SK-N-MC (cell line): ENCODE results near the gene SYN1.

Experiments used
- EZH2 ChIP-seq: fragments of 200-600 bp; sonication (generic); IDR thresholded peaks from one replicate; pipeline ENCODE4 v1.6.1; 2017; ENCODE audit warnings: antibody characterized with exemption
- POLR2AphosphoS5 ChIP-seq: IDR thresholded peaks from 2 replicates; pipeline ENCODE4 v1.6.1; 2012; ENCODE audit warnings: mild to moderate bottlenecking, low read depth, low read length, borderline replicate concordance

DNA sequence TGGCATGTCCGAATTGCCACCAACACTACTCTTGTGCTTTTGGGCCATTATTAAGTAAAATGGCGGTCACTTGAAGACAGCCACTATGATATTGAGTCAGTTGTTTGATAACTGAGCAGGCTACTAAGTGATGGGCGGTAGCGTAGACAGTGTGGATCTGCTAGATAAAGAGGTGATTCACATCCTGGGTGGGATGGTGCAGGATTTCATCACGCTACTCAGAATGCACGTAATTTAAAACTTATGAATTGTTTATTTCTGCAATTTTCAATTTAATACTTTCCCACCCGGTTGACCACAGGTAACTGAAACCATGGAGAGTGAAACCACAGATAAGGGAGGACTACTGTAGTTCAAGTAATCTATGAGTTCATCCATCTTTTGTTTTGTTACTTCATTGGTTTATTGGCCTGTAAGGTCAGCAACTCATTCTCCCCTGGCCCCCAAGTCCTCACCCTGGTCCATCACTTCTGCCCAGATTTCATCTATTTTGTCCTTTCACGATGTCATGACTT is 55.8 kb downstream of the SYN1 start:
- TF ChIP-seq EZH2 (no peak), POLR2AphosphoS5 (no peak)
